Common myeloid progenitor, CD34-positive (primary cell): ENCODE data around the gene ADGRL3.

Source experiments
- CTCF ChIA-PET: fragments of 350-600 bp; sonication (Branson Sonifier 250); formaldehyde crosslinking; loops from one replicate; lab custom pipeline; 2021; ENCODE audit warnings: antibody characterized with exemption; lab: Charles Lee
- POLR2A ChIA-PET: fragments of 350-600 bp; sonication (Branson Sonifier 250); formaldehyde crosslinking; loops from one replicate; lab custom pipeline; 2021; ENCODE audit warnings: antibody characterized with exemption; lab: Charles Lee
- DNase-seq, 3 donors: peaks; one replicate each; pipeline versions ENCODE4 v3.0.0 to v3.0.0-alpha.2; 2013
- H3K27ac ChIP-seq, 2 experiments: 1 replicate in 1 of 2; 2 replicates in 1 of 2; pipeline ENCODE4 v1.7.0; 2013; ENCODE audit warnings: inconsistent platforms in 2 of 2, low read length in 2 of 2, mild to moderate bottlenecking in 2 of 2, low read depth in 1 of 2, moderate library complexity in 1 of 2; ENCODE audit not compliant: severe bottlenecking in 2 of 2, insufficient read depth in 1 of 2, poor library complexity in 1 of 2
- H3K27me3 ChIP-seq, 5 experiments: replicated peaks in 2 of 5; 1 replicate in 3 of 5; 2 replicates in 2 of 5; pipeline versions ENCODE4 v1.6.1 to v1.7.0; 2013; ENCODE audit warnings: low read length in 4 of 5, mild to moderate bottlenecking in 2 of 5, moderate library complexity in 2 of 5, inconsistent platforms in 1 of 5; ENCODE audit not compliant: insufficient read depth in 5 of 5, control insufficient read depth in 4 of 5
- H3K36me3 ChIP-seq, 4 experiments: 1 replicate in 2 of 4; 2 replicates in 2 of 4; pipeline versions ENCODE4 v1.6.1 to v1.7.0; 2013; ENCODE audit warnings: low read length in 3 of 4, control low read depth in 1 of 4, mild to moderate bottlenecking in 1 of 4; ENCODE audit not compliant: control insufficient read depth in 4 of 4, insufficient read depth in 4 of 4
- H3K4me1 ChIP-seq, 4 experiments: 1 replicate in 3 of 4; 2 replicates in 1 of 4; pipeline versions ENCODE4 v1.6.1 to v1.7.1; 2013; ENCODE audit warnings: low read length in 3 of 4, mild to moderate bottlenecking in 3 of 4, control low read depth in 1 of 4, inconsistent platforms in 1 of 4, moderate library complexity in 1 of 4; ENCODE audit not compliant: control insufficient read depth in 4 of 4, insufficient read depth in 4 of 4; ENCODE audit errors: control extremely low read depth in 1 of 4
- H3K4me3 ChIP-seq, 7 experiments: 1 replicate in 4 of 7; 2 replicates in 3 of 7; pipeline versions ENCODE4 v1.5.1 to v1.7.0; 2013; ENCODE audit warnings: mild to moderate bottlenecking in 7 of 7, low read length in 6 of 7, moderate library complexity in 6 of 7, inconsistent platforms in 2 of 7, low read depth in 2 of 7, control low read depth in 1 of 7; ENCODE audit not compliant: insufficient read depth in 4 of 7, control insufficient read depth in 1 of 7; ENCODE audit errors: extremely low read depth in 1 of 7
- H3K9me3 ChIP-seq, 5 experiments: 1 replicate in 4 of 5; 2 replicates in 1 of 5; pipeline versions ENCODE4 v1.6.1 to v1.7.1; 2013; ENCODE audit warnings: low read length in 4 of 5, mild to moderate bottlenecking in 2 of 5, inconsistent platforms in 1 of 5, low read depth in 1 of 5, moderate library complexity in 1 of 5; ENCODE audit not compliant: control insufficient read depth in 4 of 5, insufficient read depth in 2 of 5; ENCODE audit errors: control extremely low read depth in 1 of 5
- WGBS: methylation state at CpG from one replicate; pipeline ENCODE4 v1.1.5; 2013; ENCODE audit not compliant: insufficient coverage; 5-methylcytosine and 5-hydroxymethylcytosine counted together

ADGRL3 gene

GRCh38 chr4:61657016-61657415 is 456.9 kb downstream of the ADGRL3 start:
- no peaks in the 10 kb centered on the region for H3K4me1 ChIP-seq
- no peak overlapping the region for H3K27ac ChIP-seq
- H3K27me3 ChIP-seq: no peaks in the 10 kb centered on the region
- H3K9me3 ChIP-seq: peaks cover 0 to 2% (median 0%) of the 10 kb centered on the region in 5 experiments
- no CpG with 5 or more reads among the region's 2 CpGs for WGBS
- no peak overlapping the region for H3K4me3 ChIP-seq
- no peak for DNase-seq
- ChIA-PET CTCF (no interaction called here), POLR2A (no interaction called here)
- H3K36me3 ChIP-seq: no peaks in the 10 kb centered on the region

DNA sequence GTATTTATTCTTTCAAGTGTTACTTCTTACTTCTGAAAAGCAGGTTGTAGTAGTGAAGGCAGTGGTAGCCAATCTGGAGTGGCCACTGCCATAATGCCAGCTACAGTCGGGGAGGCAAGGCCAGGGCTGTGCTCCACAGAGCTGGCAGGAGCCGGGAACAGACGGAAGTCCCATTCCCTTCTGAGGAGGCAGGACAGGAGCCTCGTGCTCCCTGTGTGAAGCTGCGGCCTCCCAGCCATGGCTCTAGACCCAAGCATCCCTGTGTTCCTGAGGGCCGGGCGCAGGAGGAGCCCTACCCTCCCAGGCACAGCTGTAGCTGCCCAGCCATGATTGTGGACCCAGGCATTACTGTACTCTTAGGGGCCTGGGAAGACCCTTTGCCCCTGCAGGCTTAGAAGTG is 461.8 kb downstream of the ADGRL3 start:
- H3K9me3 ChIP-seq: peaks cover 0 to 15% (median 6%) of the 10 kb centered on the region in 5 experiments
- no peaks in the 10 kb centered on the region for H3K4me1 ChIP-seq
- H3K4me3 ChIP-seq: no peak overlapping the region
- H3K27me3 ChIP-seq: no peaks in the 10 kb centered on the region
- H3K36me3 ChIP-seq: no peaks in the 10 kb centered on the region
- WGBS: 93% methylated on average over 7 of the region's 7 CpGs
- no peak for DNase-seq
- ChIA-PET POLR2A (no interaction called here), CTCF (interaction anchor here (0.5 kb wide), 1 partner anchor 121 kb away, joined by 3 read pairs; no protein-coding TSS in a partner anchor)
- no peak overlapping the region for H3K27ac ChIP-seq

GRCh38 chr4:61662362-61662761 is 462.2 kb downstream of the ADGRL3 start:
- peaks cover 0 to 15% (median 6%) of the 10 kb centered on the region in 5 experiments for H3K9me3 ChIP-seq
- 96% methylated on average over 5 of the region's 5 CpGs for WGBS
- DNase-seq: no peak
- H3K27me3 ChIP-seq: no peaks in the 10 kb centered on the region
- CTCF ChIA-PET: interaction anchor here (0.5 kb wide), 1 partner anchor 121 kb away, joined by 3 read pairs; no protein-coding TSS in a partner anchor
- POLR2A ChIA-PET: no interaction called here
- H3K4me3 ChIP-seq: no peak overlapping the region
- H3K4me1 ChIP-seq: no peaks in the 10 kb centered on the region
- no peaks in the 10 kb centered on the region for H3K36me3 ChIP-seq
- H3K27ac ChIP-seq: no peak overlapping the region

GRCh38 chr4:61663310-61663709 is 463.2 kb downstream of the ADGRL3 start:
- no peak overlapping the region for H3K27ac ChIP-seq
- H3K27me3 ChIP-seq: no peaks in the 10 kb centered on the region
- no peak overlapping the region for H3K4me3 ChIP-seq
- no peak for DNase-seq
- ChIA-PET POLR2A (no interaction called here), CTCF (no interaction called here)
- H3K4me1 ChIP-seq: no peaks in the 10 kb centered on the region
- H3K9me3 ChIP-seq: peaks cover 0 to 15% (median 6%) of the 10 kb centered on the region in 5 experiments
- WGBS: 100% methylated on average over 7 of the region's 8 CpGs
- H3K36me3 ChIP-seq: no peaks in the 10 kb centered on the region

GRCh38 chr4:61665649-61666048 is 465.5 kb downstream of the ADGRL3 start:
- no peak overlapping the region for H3K27ac ChIP-seq
- ChIA-PET POLR2A (no interaction called here), CTCF (interaction anchor here (0.8 kb wide), 1 partner anchor 14 kb away, joined by 3 read pairs; no protein-coding TSS in a partner anchor)
- no peaks in the 10 kb centered on the region for H3K36me3 ChIP-seq
- no peak overlapping the region for H3K4me3 ChIP-seq
- H3K4me1 ChIP-seq: no peaks in the 10 kb centered on the region
- no peaks in the 10 kb centered on the region for H3K27me3 ChIP-seq
- DNase-seq: no peak
- H3K9me3 ChIP-seq: peaks cover 0 to 16% (median 6%) of the 10 kb centered on the region in 5 experiments

GRCh38 chr4:61666244-61666643 is 466.1 kb downstream of the ADGRL3 start:
- WGBS: no CpG with 5 or more reads among the region's 1 CpG
- H3K9me3 ChIP-seq: peaks cover 0 to 19% (median 6%) of the 10 kb centered on the region in 5 experiments
- DNase-seq: no peak
- no peaks in the 10 kb centered on the region for H3K4me1 ChIP-seq
- H3K27me3 ChIP-seq: no peaks in the 10 kb centered on the region
- POLR2A ChIA-PET: no interaction called here
- H3K36me3 ChIP-seq: no peaks in the 10 kb centered on the region
- H3K27ac ChIP-seq: no peak overlapping the region
- CTCF ChIA-PET: no interaction called here
- no peak overlapping the region for H3K4me3 ChIP-seq

DNA sequence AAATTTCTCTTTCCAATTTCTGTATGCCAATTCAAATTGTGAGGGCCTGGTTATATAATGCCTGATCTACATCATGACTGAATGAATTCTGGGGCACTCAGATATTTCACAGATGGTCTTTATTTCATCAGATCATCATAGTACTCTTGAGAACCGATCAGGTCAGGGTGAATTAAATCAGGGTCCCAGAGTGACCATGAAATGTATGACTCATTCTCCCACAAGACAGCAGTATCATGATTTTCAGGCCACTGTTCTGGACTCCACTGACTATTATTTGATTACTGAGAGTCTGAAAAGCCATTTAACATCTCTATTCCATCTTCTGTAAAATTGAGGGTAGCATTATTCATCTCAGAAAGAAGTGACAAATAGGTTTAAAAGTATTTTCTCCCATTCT is 471.5 kb downstream of the ADGRL3 start:
- POLR2A ChIA-PET: no interaction called here

More for the DNA sequence above, 471.5 kb downstream of the ADGRL3 start:
- no CpG with 5 or more reads among the region's 1 CpG for WGBS
- no peaks in the 10 kb centered on the region for H3K27me3 ChIP-seq
- DNase-seq: no peak
- CTCF ChIA-PET: no interaction called here
- H3K36me3 ChIP-seq: no peaks in the 10 kb centered on the region
- peaks cover 0 to 4% (median 0%) of the 10 kb centered on the region in 5 experiments for H3K9me3 ChIP-seq
- no peak overlapping the region for H3K4me3 ChIP-seq
- no peak overlapping the region for H3K27ac ChIP-seq
- no peaks in the 10 kb centered on the region for H3K4me1 ChIP-seq
